Glomerular endothelial cell (primary cell): ENCODE results near the gene NRAP. TPM values are rescaled to one million over a fixed set of nuclear protein-coding genes. Genes with fewer than 3 reads are reported as not detected.

Source experiments
- DNase-seq: peaks from one replicate; pipeline ENCODE4 v3.0.0-alpha.2; 2011; ENCODE audit warnings: low read depth, low spot score; ENCODE audit errors: extremely low read depth
- total RNA-seq: library from RNA; depleted of rRNA; stranded (reverse); fragments of >200 nt; gene quantifications from 2 replicates; pipeline ENCODE4 v1.2.3, GENCODE V29; 2015

The NRAP gene
- total RNA-seq, 1 donor from 2014 or later, result not detected

DNA sequence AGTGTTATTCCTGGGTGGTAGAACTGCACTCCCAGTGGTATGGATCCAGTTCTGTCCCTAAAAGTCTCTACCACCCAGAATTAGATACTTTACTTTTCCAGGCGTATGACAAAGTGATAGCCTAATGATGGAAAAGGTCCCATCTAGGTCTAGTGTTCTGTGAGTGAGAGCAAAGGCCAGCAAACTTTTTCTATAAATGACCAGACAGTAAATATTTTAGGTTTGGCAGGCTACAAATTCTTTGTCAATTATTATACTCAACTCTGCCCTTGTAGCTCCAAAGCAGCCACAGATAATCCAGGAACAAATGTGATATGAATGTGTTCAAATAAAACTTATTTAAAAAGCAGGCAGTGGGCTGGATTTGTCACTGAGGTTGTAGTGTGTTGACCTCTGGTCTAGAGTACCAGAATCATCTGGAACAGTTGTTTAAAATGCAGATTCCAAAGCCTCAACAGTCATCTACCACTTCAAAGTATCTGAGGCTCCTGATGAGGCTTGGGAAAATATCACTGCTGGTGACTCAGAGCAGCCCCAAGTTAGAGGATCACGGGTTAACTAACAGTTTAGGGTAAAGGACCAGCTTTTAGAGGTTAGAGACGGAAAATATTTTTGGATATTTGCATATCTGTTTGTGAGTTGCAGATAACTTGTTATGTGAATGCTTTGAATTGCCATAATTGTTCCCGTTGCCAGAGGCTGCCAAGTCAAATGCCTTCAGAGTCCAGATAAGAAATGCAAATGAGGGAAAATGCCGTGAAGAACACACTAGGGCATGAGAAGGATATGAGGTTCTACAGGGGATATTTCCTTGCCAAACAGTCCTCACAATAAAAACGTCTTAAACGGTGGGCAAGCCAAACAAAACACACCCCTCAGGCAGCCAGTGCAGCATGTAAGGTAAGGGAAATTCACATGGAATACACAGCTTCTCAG is 19.4 kb downstream of the NRAP start:
- DNase-seq, result no peak

DNA sequence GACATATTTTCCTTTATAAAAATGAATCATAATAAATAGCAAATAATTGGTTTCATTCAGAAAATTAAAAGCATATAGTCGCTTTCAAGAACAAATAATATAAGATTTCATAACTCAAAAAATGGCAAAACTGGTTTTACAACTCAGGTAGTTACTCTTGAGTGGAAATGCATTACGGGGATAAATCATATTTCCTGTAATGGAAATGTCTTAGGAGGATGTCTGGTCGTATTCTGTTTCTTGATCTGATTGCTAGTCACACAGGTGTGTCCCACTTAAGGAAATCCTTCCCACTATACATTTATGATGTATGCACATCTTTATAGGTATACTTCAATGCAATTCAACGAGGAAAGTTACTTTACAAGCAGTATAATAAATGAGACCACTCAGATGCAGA is 20.7 kb downstream of the NRAP start:
- DNase-seq, result no peak

DNA sequence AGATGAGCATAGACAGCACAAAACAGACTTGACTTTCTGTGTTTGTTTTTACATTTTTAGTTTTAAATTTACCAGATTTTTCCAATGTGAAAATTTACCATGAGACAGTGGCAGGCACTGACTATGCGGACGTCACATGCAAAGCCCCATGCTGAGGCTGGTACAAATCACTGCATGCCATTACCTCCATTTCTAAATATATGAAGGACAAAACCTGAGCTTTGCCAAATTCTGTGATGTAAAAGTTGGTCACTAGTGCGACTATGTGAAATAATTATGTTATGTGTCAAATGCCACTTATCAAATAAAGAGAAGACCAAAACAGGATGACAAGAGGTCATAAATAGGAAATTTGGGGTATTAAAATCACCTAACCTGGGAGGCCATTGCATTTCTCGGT is 22.1 kb downstream of the NRAP start:
- no peak for DNase-seq

DNA sequence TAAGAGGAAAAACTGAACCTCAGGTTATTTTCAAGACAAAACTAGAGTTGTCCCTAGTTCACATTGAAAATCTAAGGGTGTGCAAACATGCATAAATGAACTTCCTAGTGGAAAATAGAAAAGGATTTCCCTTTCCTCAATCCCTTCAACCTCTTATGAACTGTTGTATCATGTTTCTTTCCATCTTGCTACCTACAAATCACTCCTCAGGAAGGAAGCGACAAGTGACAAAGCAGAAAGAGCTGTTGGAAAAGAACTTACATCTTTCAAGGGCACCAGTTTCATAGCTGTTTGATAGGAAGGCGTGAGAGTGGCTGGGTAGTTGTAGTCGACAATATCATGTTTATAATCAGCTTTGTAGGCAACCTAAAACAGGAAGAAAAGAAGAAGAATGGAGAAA is 23.9 kb downstream of the NRAP start:
- DNase-seq, result no peak

DNA sequence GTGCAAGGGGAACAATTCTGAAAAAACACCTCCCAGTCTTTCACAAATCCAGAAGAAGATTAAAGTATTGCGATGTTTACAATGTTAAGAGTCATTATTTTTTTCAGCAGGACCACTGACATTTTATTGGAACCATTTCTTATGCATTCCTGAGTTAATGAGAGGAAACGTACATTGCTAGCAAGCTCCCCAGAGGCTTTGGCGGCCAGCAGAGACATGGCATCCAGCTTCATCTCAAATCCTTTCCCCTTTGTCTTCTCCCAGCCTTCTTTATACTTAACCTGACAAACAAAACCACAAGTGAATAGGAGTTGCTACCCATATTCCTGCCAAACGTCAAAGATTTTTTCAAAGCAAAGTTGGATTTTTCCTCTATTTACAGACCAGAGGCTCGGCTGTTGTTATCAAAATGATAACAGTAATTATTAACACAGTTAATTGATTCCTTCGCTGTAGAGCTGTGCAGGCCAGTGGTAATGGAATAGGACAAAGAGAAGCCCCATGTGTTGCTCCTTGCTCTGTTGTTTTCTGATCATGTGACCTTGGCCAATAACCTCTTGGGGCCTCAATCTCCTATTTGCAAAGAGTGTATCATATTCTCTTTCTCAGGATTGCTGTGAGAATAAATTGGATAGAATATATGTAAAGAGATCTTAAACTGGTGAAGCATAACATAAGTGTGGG is 32.0 kb downstream of the NRAP start:
- no peak for DNase-seq

DNA sequence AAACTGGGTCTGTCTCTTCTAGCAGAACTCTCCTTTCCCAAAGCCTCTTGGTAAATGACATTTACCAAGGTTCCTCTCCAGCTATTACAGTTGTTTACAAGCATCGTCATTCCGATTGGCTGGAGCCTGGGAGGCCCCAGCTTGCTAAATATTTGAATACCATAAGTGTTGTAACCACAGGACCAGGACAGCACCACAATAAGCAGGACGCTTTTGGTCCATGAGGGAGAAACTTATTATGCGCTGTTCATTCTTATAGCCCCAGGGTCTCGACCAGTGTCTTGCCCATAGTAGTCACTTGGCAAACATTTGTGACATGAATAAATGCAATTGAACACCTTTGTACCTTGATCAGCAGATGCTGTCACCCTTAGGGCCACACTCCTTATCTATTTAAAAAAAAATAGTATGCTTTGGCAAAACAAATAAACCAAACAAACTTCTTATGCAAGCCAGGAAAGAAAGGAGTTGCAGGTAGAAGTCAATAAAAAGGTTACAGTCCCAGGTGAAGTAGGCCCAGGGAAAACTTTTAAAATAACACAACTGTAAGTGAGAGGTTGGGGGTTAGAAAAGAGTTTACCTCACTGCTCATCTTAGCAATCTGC is 32.8 kb downstream of the NRAP start:
- DNase-seq, result no peak

DNA sequence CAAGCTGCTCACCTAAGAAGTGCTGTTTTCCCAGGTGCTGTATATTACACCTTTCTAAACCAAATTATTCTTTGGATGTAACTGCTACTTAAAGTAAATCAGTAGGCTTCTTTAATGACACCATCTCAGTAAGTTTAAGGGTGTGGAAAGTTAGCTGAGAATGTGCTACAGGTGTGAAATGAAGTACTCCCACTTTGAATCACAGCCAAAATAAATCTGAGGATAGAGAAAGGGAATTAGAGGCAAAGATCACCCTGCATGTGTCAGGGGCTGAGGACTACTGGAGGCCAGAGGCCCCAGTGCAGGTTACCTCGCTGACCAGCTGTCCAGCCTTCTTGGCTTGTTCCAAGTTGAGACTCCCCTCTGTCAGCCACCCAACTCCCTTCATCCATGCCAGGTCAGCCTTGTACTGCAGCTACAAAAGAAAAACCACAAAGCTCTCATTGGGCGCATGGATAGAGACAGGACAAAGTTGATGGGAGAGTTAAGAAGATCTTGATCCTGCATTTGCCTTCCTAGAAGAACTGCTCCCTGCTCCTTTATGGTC is 35.2 kb downstream of the NRAP start:
- no peak for DNase-seq

DNA sequence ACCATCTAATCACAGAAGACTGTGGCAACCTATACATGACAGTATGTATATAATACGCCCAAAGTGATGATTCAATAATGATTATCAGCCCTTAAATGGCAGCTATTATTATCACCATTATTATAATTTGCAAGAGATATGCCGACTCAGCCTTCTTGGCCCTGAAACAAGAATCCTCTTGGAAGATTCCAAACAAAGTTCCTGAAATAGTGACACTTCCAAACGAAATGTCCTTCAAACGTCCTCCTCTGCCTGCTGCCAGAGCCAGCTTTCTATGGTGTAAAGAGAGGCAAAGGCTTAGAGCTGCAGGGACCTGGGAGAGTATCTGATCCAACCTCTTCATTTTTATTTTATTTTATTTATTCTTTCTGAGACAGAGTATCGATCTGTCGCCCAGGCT is 36.0 kb downstream of the NRAP start:
- no peak for DNase-seq

DNA sequence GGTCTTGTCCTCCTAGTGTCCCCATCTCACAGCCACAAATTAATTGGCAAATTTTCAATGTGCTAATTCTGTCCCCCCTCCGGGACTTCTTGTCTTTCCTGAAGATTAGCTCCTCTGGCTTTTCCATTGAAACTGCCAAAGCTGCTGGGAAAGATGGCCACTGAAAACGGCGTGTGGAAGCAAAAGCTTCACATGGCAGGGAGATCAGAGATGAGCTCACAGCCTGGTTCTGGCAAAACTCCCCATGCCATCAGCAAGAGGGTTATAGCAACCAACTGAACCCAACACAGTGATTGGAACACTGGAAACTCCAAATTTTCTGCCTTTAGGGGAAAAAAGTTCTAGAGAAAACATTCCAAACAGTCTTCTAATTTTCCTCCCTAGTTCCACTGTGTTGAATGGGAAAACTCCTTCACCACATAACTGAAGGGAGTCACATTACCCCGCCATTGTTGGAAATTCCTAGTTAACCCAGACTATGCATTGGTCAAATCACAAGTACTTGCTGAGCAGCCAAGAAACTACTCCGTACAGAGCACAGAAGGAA is 37.0 kb downstream of the NRAP start:
- DNase-seq, result no peak

DNA sequence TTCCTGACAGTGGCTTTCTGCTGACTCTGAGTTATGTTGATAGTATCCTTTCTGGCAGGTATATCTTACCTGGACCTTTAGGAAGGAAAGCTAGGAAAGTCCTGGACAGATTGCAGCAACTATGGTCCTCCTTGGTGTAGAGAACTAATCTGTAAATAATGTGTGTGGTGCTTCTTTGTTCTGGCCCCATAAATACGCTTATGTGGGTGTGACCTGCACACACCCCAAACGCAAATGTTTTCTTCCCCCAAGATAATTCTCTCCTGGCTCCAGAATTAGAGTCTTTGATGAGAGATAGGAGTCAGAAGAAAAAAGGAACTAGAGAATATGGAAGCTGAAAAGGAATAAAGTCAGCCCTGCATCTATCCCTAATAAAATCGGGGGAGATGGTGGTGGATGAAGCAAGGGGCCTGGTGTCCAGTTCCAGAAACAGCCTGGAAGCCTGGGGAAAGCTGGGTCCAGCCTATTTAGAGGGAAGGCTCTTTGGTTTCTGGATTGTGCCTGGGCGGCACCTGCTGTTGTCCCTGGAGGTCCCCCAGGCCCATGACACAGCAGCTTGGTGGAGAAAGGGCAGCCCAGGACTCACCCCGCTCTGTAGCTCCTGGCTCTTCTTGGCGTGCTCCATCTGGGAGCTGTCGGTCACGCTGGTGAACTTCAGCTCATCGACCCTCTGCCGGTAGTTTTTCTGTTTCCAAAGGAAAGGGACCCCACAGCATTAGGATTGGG is 38.2 kb downstream of the NRAP start:
- no peak for DNase-seq

DNA sequence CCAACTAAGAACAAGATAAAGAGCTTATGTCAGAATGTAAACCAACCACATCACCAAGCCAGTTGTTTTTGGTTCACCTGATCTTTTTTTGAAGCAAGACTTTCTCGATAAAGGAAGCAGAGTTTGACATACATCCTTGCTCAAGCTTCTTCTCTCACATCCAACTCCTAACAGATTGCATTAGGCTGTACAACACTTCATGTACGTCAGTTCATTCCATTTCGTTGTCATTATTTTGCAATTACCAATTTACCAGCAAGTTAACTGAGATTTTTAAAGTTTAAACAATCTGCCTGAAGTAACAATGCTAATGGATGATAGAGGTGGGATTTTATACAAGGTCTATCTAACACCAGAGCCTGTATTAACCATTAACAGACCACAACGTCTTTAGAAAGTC is 41.0 kb downstream of the NRAP start:
- no peak for DNase-seq

DNA sequence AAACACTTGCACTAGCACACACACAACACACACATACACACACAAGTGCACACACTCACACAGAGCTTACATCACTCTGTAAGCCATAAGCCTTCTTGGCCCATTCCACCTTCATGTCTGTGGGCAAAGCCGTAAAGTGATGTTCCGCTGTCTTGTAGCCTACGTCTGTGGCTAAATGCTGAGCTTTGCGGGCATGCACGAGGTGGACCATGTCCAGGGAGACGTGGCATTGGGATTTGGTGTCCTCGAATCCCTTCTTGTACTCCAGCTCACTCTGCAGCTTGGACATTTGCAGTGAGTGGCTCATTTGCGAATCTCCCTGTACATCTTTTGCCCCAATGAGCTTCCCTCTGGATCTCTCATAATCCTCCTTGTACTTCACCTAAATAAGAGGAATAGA is 42.0 kb downstream of the NRAP start:
- no peak for DNase-seq

DNA sequence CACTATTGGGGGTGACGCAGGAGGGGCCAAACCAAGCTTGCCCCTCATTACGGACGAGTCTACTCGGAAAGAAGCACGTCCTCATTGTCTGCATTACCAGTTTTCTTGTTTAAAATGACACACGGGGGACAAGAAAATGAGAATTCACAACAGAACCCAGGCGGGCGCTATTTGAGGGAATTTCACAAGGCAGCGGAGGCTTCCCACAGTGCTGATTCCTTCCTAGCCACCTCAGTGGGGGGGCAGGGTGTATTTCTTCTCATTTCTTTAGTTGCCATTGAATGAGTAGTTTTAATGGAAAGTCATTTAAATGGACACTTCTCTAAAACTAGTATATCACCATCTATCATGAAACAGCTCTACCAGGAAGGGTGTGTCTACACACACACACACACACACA is 42.9 kb downstream of the NRAP start:
- no peak for DNase-seq

DNA sequence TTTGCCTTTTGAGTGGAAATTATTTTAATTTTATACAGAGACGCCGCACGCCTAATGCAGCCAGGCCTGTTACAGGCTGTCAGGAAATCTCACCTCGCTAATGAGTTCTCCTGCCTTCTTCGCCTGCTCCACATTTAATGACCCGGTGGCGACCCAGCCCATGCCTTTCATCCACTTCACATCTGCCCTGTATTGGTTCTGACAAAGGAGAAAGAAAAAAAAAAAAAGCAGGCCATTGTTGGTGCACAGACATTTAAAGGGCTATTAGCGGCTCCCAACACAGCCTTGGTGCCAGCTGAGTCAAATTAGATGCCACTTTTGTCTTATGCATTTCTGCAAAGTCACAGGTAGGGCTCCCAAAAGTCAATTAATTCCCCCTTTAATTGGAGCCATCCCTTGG is 43.3 kb downstream of the NRAP start:
- no peak for DNase-seq

DNA sequence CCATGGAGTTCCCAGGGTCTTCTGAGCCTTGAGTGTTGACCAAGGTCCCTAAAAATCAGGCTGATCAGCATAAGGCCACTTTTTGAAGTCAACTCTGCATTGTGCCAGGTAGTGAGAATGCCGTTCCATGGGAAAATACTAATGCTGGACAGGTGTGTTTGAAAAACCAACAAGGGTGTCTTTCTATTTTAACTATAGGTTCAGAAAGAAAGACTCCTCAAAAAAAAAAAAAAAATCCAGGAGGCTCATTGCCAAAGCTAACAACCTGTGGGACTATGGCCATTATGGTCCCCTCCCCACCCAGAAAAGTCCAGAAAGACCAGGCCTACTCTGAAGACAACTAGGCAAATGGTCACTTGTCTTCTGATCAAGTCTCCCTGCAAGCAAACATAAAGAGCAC is 44.4 kb downstream of the NRAP start:
- no peak for DNase-seq

DNA sequence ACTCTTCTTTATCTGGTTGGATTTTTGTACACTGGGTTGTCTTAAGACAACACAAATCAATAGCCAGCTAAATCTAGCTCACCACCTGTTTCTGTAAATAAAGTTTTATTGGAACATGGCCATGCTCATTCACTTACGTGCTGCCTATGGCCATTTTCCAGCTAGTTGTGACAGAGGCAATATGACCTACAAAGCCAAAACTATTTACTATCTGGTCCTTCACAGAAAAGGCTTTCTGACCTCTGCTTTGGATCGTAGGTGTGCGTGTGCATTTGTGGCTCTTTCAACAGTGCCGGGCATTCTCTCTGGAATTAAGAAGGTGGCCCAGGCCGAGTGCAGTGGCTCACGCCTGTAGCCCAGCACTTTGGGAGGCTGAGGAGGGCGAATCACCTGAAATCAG is 45.5 kb downstream of the NRAP start:
- DNase-seq, result no peak

DNA sequence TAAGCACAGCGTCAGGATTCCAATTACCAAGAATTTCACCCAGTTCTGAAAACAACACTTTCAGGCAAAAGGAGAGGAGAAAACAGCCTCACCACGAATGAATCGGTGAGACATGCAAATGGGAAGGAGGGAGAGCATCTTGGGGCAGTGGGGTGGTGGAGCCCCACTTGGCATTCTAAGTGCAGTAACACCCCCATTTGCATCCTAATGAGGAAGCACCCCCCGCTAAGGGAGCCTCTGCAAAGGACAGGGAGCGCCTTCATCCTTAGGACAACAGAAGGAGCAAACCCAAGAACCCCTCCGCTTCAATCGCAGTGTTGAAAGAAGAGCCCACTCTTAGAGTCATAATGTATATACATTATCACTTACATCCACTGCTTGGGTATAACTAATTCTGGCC is 46.8 kb downstream of the NRAP start:
- no peak for DNase-seq

DNA sequence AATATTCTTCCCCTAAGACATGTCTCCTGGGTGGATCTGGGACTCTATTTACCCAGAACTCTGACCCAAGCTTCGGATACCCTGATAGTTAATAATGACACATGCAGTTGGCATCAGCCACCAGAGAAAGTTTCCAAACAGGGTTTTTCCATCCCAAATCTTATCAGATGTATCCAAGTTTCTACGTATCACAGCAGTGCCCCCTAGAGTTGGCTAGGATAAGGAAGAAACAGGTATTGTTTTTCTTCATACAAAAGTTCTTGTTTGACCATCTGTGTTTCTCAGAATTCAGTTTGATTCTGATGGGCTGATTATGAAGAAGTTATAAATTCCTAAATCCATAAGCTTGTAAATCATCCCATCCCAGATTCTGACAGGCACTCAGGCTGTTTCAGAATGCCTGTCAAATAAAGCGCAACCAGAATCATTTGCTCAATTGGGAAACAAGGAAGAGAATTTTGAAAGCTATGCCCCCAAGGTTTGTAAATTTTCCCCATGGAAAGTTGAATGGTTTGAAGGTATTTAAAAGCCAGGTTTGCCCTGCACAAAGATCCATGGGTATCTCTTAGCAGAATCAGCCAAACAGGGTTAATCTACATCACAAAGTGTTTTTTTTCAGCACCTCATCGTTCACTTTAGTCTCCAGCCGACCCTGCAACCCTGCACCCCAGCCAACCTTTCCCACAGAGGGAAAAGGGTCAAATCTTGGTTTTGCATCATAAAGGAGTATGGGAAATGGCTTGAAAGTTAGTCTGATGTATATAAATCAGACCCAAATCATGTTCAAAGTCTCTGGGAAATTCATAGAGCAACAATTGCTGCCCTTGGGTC is 47.4 kb downstream of the NRAP start:
- DNase-seq, result peak; percentile 3

DNA sequence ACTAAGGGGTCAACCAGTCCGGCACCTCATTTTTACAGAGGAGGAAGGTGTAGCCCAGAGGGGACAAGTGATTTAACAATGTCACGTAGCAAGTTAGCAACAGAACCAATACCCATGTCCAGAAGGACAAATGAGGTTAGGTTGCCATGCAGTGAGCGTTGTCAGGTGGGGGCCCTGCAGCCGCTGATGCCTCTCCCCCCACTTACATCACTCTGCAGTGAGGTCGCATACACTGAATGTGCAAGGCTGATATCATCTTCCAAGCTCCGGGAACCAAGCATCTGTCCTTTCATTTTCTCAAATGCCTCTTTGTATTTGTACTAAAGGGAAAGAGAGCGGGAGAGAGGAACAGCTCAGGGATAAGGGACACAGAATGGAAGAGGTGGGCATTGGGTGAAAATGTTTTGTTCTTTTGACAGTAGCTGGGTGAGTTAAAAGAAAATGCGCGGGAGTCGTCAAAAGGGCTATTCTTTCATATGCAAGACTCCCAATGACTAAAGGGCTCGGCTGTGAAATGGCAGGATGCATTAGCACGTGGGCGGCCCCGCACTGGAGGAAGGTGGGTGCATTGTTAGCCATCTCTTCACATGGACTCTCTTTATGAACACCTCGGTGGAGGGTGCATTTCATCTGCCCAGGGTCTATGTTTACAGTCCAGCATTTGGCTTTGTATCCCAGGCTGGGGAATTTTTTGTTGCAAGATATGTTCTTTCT is 49.7 kb downstream of the NRAP start:
- no peak for DNase-seq
